HepG2 (cell line): ENCODE data around the gene MED10. TPM values are rescaled to one million over a fixed set of nuclear protein-coding genes. Genes with fewer than 3 reads are reported as not detected.

Source experiments
- ATAC-seq: fragments of 200-7000 bp; cut with Tn5 transposase; 3 replicates; pipeline ENCODE4 v1.9.1; 2020; ENCODE audit warnings: mild to moderate bottlenecking, moderate library complexity
- BruUV-seq: library from RNA; stranded (reverse); fragments of 400-500 nt; replicated peaks from 2 replicates; lab custom pipeline; 2021; lab: Mats Ljungman, UMichigan
- CTCF ChIA-PET: fragments of 300-600 bp; formaldehyde crosslinking; extraction: SDS; loops from one replicate; lab custom pipeline; 2021; ENCODE audit warnings: low total read pairs, inconsistent platforms, low intra/inter-chr PET ratio; lab: Yijun Ruan, JAX
- POLR2A ChIA-PET: fragments of 350-600 bp; sonication (Branson Sonifier 250); formaldehyde crosslinking; loops from one replicate; lab custom pipeline; 2020; ENCODE audit warnings: antibody characterized with exemption, inconsistent platforms; lab: Yijun Ruan, JAX
- DNase-seq: peaks from one replicate; pipeline ENCODE4 v3.0.0-alpha.2; 2015; ENCODE audit warnings: low spot score
- FAIRE-seq: peaks from 3 replicates; lab custom pipeline; 2011; peaks lifted over from hg19 to GRCh38; lab: Jason Lieb, UNC
- H2AFZ ChIP-seq: one replicate; pipeline ENCODE4 v1.6.1; 2011; ENCODE audit warnings: low read length, inconsistent platforms
- H3K27ac ChIP-seq: fragments of 300-600 bp; 3 replicates; pipeline ENCODE4 v1.8.0; 2011; ENCODE audit warnings: mixed run types, mild to moderate bottlenecking, mixed read lengths, low read length, inconsistent platforms; ENCODE audit not compliant: insufficient read depth; ENCODE audit errors: extremely low read length
- H3K27me3 ChIP-seq, 2 experiments: fragments of 200-600 bp in 1 of 2; 2 replicates in 1 of 2; 3 replicates in 1 of 2; pipeline versions ENCODE4 v1.6.0 to v1.8.0; 2011; ENCODE audit warnings: low read length in 2 of 2, mild to moderate bottlenecking in 2 of 2, moderate library complexity in 2 of 2, inconsistent platforms in 1 of 2; ENCODE audit not compliant: insufficient read depth in 2 of 2, control insufficient read depth in 1 of 2
- H3K36me3 ChIP-seq, 2 experiments: fragments of 200-600 bp in 1 of 2; replicated peaks in 1 of 2; 2 replicates in 1 of 2; 3 replicates in 1 of 2; pipeline versions ENCODE4 v1.5.1 to v1.8.0; 2011; ENCODE audit warnings: low read length in 2 of 2, inconsistent platforms in 1 of 2; ENCODE audit not compliant: insufficient read depth in 2 of 2, control insufficient read depth in 1 of 2
- H3K4me1 ChIP-seq: 2 replicates; pipeline ENCODE4 v1.5.1; 2012; ENCODE audit warnings: low read length, inconsistent platforms; ENCODE audit not compliant: insufficient read depth
- H3K4me2 ChIP-seq: 2 replicates; pipeline ENCODE4 v1.6.0; 2011; ENCODE audit warnings: low read depth, low read length, inconsistent platforms
- H3K4me3 ChIP-seq, 3 experiments: fragments of 200-600 bp in 1 of 3; sonication (generic), shearing (Covaris generic) in 1 of 3; replicated peaks in 1 of 3; 2 replicates each; pipeline ENCODE4 v1.5.1; 2011 to 2016; ENCODE audit warnings: low read length in 3 of 3, inconsistent platforms in 2 of 3, low read depth in 2 of 3, mild to moderate bottlenecking in 2 of 3, control low read depth in 1 of 3, mixed read lengths in 1 of 3; ENCODE audit not compliant: insufficient read depth in 1 of 3
- H3K79me2 ChIP-seq: one replicate; pipeline ENCODE4 v1.6.1; 2011; ENCODE audit warnings: low read length, inconsistent platforms; ENCODE audit not compliant: insufficient read depth
- H3K9ac ChIP-seq: 2 replicates; pipeline ENCODE4 v1.6.0; 2011; ENCODE audit warnings: mild to moderate bottlenecking, low read depth, low read length, inconsistent platforms; ENCODE audit not compliant: insufficient read depth
- H3K9me3 ChIP-seq: 2 replicates; pipeline ENCODE4 v1.5.1; 2012; ENCODE audit warnings: mild to moderate bottlenecking, low read length
- H4K20me1 ChIP-seq: 2 replicates; pipeline ENCODE4 v1.6.0; 2011; ENCODE audit warnings: inconsistent platforms, mild to moderate bottlenecking, low read length, moderate library complexity; ENCODE audit not compliant: insufficient read depth
- DR1 ChIP-seq: sonication (generic); formaldehyde crosslinking; IDR thresholded peaks from 2 replicates; pipeline ENCODE4 v1.8.0; 2021; ENCODE audit warnings: mild to moderate bottlenecking, missing genetic modification reagents, inconsistent platforms
- HCFC1 ChIP-seq: fragments of 150-350 bp; IDR thresholded peaks from 2 replicates; pipeline ENCODE4 v1.6.1; 2014; ENCODE audit warnings: low read depth, low read length
- KLF13 ChIP-seq: sonication (generic); formaldehyde crosslinking; IDR thresholded peaks from 2 replicates; pipeline ENCODE4 v1.4.0; 2020; ENCODE audit warnings: mild to moderate bottlenecking, missing genetic modification reagents
- NFATC3 ChIP-seq: sonication (generic); formaldehyde crosslinking; IDR thresholded peaks from 2 replicates; pipeline ENCODE4 v1.5.1; 2020; ENCODE audit warnings: mild to moderate bottlenecking, missing genetic modification reagents
- REL ChIP-seq: sonication (generic); formaldehyde crosslinking; conservative IDR thresholded peaks from 2 replicates; pipeline ENCODE4 v1.8.0; 2022; ENCODE audit warnings: mild to moderate bottlenecking, missing genetic modification reagents, moderate library complexity
- REPIN1 ChIP-seq: sonication (generic); formaldehyde crosslinking; IDR thresholded peaks from 2 replicates; pipeline ENCODE4 v1.8.0; 2022; ENCODE audit warnings: missing genetic modification reagents, low read depth, mild to moderate bottlenecking, borderline replicate concordance
- SMARCC2 ChIP-seq: fragments of 450-650 bp; IDR thresholded peaks from 2 replicates; pipeline ENCODE4 v1.6.1; 2017; ENCODE audit warnings: antibody characterized with exemption, mild to moderate bottlenecking
- SOX5 ChIP-seq: IDR thresholded peaks from 2 replicates; pipeline ENCODE4 v1.6.1; 2016; ENCODE audit warnings: borderline replicate concordance
- STAT6 ChIP-seq: sonication (generic); formaldehyde crosslinking; IDR thresholded peaks from 2 replicates; pipeline ENCODE4 v1.4.0; 2020; ENCODE audit warnings: missing genetic modification reagents, mild to moderate bottlenecking, borderline replicate concordance
- ZNF10 ChIP-seq: sonication (generic); formaldehyde crosslinking; IDR thresholded peaks from 2 replicates; pipeline ENCODE4 v1.4.0; 2020; ENCODE audit warnings: mild to moderate bottlenecking, low read depth, missing genetic modification reagents, borderline replicate concordance
- ZNF75D ChIP-seq: sonication (generic); formaldehyde crosslinking; IDR thresholded peaks from 2 replicates; pipeline ENCODE4 v1.8.1; 2023; ENCODE audit warnings: missing genetic modification reagents, mild to moderate bottlenecking, borderline replicate concordance
- WGBS: methylation state at CpG from one replicate; pipeline ENCODE4 v1.1.6; 2017; ENCODE audit warnings: low lambda C conversion rate; 5-methylcytosine and 5-hydroxymethylcytosine counted together
- in situ Hi-C: cut with HindIII; loops from 2 replicates; pipeline ENCODE4 v1.10.0; 2017; ENCODE audit warnings: low pct_unique_long_range_greater_than_20kb; ENCODE audit not compliant: extremely low pct_ligation_motif_present
- intact Hi-C: fragments of 100-400 bp; cut with micrococcal nuclease; formaldehyde crosslinking; loops from one replicate; pipeline ENCODE4 v1.10.0; 2022; ENCODE audit not compliant: unreplicated experiment
- polyA plus RNA-seq, 8 experiments: library from polyadenylated mRNA; depleted of rRNA in 3 of 8; stranded (reverse) in 7 of 8; unstranded in 1 of 8; fragments of >200 nt; fragmentation: Illumina TruSeq in 4 of 8; extraction: Trizol in 4 of 8; gene quantifications; 2 replicates each; pipeline versions ENCODE4 v1.2.1 to v1.2.3, GENCODE V29; 2011 to 2016; ENCODE audit warnings: low read depth in 4 of 8, missing spikeins in 1 of 8, mixed read lengths in 1 of 8; ENCODE audit not compliant: insufficient read depth in 1 of 8
- total RNA-seq, 5 experiments: library from RNA; depleted of rRNA; stranded (reverse); fragments of >200 nt; fragmentation: Illumina TruSeq; extraction: Trizol; gene quantifications; 2 replicates each; pipeline ENCODE4 v1.2.3, GENCODE V29; 2016; ENCODE audit warnings: low read depth in 1 of 5
- TF ChIP-seq, protein P1 (sequence below): sonication (generic); formaldehyde crosslinking; IDR thresholded peaks from 2 replicates; pipeline ENCODE4 v1.8.0; 2022; ENCODE audit warnings: mild to moderate bottlenecking, missing genetic modification reagents, borderline replicate concordance
- TF ChIP-seq, protein P2 (sequence below): sonication (generic); formaldehyde crosslinking; IDR thresholded peaks from 2 replicates; pipeline ENCODE4 v1.8.1; 2023; ENCODE audit warnings: missing genetic modification reagents, inconsistent platforms, borderline replicate concordance
- TF ChIP-seq, protein P3 (sequence below): sonication (generic); formaldehyde crosslinking; IDR thresholded peaks from 2 replicates; pipeline ENCODE4 v1.9.0; 2021; ENCODE audit warnings: missing genetic modification reagents, borderline replicate concordance

The MED10 gene
- total and polyA plus RNA-seq, 2 of the 13 experiments (the other 11 are each of a cell fraction or from before 2014, with no cell fraction given), result 11.2 to 23.7 TPM

DNA sequence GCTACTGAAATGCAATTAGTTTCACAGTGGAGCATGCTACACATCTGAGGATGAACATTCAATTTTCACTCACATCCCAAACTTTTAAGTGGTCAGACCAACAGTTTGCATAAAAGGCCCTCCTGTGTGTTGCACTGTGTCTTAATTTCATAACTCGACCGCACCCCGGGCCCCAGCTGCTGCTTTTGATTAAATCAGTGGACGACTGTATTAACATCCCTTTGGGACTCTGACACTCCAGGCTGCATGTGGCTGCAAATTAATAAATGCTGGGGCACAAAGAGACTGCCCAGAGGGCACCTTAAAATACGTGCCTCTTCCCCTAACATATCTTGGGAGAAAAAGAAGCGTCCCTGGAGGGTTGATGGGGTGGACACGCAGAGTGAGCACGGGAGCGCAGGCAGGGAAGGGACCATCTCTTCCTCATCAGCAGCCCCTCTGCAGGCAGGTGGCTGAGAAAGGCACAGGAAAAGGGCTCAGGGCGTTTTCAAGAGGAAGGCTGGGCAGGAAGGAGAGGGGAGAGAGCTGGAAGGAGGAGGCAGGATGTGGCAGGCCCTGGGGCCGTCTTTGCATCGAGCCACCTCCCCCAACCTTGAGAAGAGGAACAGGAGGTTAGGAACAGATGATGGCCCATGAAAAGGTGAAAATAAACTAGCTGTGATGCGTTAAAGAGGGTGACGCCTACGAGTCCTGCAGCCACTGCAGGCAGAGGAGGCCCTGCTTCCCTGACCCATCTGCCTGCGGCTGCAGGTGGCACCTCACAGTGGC is 18.6 kb downstream of the MED10 start:
- POLR2A ChIA-PET, result no interaction called here
- Histone ChIP-seq H3K27me3 (peaks cover under 1 to 2% of the 10 kb centered on the region in 2 experiments; a peak in 1 of 5 replicates), H2AFZ (no peak overlapping the region), H3K9me3 (no peaks in the 10 kb centered on the region), H3K27ac (no peak overlapping the region), H3K79me2 (no peaks in the 10 kb centered on the region), H3K4me3 (no peak overlapping the region), H4K20me1 (no peaks in the 10 kb centered on the region), H3K9ac (no peak overlapping the region), H3K4me1 (no peaks in the 10 kb centered on the region), H3K36me3 (no peaks in the 10 kb centered on the region), H3K4me2 (no peak overlapping the region)
- 59% methylated on average over 16 of the region's 16 CpGs for WGBS
- DNase-seq (no peak), FAIRE-seq (no peak), ATAC-seq (peak; percentile 28; the same call in 1 of the 3 replicates)
- in situ Hi-C loops (no loop called here), intact Hi-C loops (no loop called here)
- no TSS peak for BruUV-seq
- CTCF ChIA-PET, result no interaction called here
- no peak for TF ChIP-seq ZNF10 (CRISPR knock-in tag)
- TF ChIP-seq ZNF75D (CRISPR knock-in tag), result no peak
- no peak for TF ChIP-seq DR1 (CRISPR knock-in tag)
- TF ChIP-seq STAT6 (CRISPR knock-in tag), result no peak
- no peak for TF ChIP-seq SMARCC2
- no peak for TF ChIP-seq KLF13
- TF ChIP-seq REL (CRISPR knock-in tag), result no peak
- TF ChIP-seq SOX5 (CRISPR knock-in tag), result no peak
- TF ChIP-seq REPIN1 (CRISPR knock-in tag), result no peak
- TF ChIP-seq, protein P1, sequence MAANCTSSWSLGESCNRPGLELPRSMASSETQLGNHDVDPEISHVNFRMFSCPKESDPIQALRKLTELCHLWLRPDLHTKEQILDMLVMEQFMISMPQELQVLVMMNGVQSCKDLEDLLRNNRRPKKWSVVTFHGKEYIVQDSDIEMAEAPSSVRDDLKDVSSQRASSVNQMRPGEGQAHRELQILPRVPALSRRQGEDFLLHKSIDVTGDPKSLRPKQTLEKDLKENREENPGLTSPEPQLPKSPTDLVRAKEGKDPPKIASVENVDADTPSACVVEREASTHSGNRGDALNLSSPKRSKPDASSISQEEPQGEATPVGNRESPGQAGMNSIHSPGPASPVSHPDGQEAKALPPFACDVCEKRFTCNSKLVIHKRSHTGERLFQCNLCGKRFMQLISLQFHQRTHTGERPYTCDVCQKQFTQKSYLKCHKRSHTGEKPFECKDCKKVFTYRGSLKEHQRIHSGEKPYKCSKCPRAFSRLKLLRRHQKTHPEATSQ (CRISPR knock-in tag), result no peak
- TF ChIP-seq, protein P2, sequence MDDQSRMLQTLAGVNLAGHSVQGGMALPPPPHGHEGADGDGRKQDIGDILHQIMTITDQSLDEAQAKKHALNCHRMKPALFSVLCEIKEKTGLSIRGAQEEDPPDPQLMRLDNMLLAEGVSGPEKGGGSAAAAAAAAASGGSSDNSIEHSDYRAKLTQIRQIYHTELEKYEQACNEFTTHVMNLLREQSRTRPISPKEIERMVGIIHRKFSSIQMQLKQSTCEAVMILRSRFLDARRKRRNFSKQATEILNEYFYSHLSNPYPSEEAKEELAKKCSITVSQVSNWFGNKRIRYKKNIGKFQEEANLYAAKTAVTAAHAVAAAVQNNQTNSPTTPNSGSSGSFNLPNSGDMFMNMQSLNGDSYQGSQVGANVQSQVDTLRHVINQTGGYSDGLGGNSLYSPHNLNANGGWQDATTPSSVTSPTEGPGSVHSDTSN, result no peak
- TF ChIP-seq HCFC1, result no peak
- no peak for TF ChIP-seq NFATC3 (CRISPR knock-in tag)
- TF ChIP-seq, protein P3, sequence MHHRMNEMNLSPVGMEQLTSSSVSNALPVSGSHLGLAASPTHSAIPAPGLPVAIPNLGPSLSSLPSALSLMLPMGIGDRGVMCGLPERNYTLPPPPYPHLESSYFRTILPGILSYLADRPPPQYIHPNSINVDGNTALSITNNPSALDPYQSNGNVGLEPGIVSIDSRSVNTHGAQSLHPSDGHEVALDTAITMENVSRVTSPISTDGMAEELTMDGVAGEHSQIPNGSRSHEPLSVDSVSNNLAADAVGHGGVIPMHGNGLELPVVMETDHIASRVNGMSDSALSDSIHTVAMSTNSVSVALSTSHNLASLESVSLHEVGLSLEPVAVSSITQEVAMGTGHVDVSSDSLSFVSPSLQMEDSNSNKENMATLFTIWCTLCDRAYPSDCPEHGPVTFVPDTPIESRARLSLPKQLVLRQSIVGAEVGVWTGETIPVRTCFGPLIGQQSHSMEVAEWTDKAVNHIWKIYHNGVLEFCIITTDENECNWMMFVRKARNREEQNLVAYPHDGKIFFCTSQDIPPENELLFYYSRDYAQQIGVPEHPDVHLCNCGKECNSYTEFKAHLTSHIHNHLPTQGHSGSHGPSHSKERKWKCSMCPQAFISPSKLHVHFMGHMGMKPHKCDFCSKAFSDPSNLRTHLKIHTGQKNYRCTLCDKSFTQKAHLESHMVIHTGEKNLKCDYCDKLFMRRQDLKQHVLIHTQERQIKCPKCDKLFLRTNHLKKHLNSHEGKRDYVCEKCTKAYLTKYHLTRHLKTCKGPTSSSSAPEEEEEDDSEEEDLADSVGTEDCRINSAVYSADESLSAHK (CRISPR knock-in tag), result no peak
